Lower leg skin (tissue), 4 donors: ENCODE data around the gene CLDN14. TPM values are rescaled to one million over a fixed set of nuclear protein-coding genes. Genes with fewer than 3 reads are reported as not detected.

Experiments
- DNase-seq, 2 donors: peaks; one replicate each; pipeline ENCODE4 v3.0.0-alpha.2; 2019; ENCODE audit warnings: low spot score in 2 of 2
- H3K4me3 ChIP-seq: fragments of 200-600 bp; sonication (generic); 2 replicates; pipeline ENCODE4 v1.5.1; 2017; ENCODE audit warnings: mild to moderate bottlenecking, low read depth; ENCODE audit not compliant: poor library complexity, severe bottlenecking
- POLR2A ChIP-seq, 2 donors: fragments of 450-650 bp; IDR thresholded peaks; one replicate each; pipeline ENCODE4 v1.6.1; 2016 to 2017; ENCODE audit warnings: antibody characterized with exemption in 2 of 2, mild to moderate bottlenecking in 1 of 2, moderate library complexity in 1 of 2
- WGBS, 2 donors: methylation state at CpG; one replicate each; pipeline ENCODE4 v1.1.5; 2018; 5-methylcytosine and 5-hydroxymethylcytosine counted together
- intact Hi-C: fragments of 100-400 bp; cut with DNase I; formaldehyde crosslinking; loops from one replicate; pipeline ENCODE4 v1.15.0; 2023; ENCODE audit warnings: low total_unique reads
- total RNA-seq, 4 donors: library from RNA; depleted of rRNA; stranded (reverse); fragments of >200 nt; gene quantifications; one replicate each; pipeline ENCODE4 v1.1.0, GENCODE V29; 2016
- TF ChIP-seq, protein P1 (sequence below), 3 donors: fragments of 450-650 bp; IDR thresholded peaks; one replicate each; pipeline ENCODE4 v1.5.1; 2016; ENCODE audit warnings: antibody characterized with exemption in 3 of 3, mild to moderate bottlenecking in 3 of 3, moderate library complexity in 2 of 3

Gene CLDN14
- total RNA-seq, 4 donors from 2014 or later: 0.13 TPM; not detected in 3

DNA sequence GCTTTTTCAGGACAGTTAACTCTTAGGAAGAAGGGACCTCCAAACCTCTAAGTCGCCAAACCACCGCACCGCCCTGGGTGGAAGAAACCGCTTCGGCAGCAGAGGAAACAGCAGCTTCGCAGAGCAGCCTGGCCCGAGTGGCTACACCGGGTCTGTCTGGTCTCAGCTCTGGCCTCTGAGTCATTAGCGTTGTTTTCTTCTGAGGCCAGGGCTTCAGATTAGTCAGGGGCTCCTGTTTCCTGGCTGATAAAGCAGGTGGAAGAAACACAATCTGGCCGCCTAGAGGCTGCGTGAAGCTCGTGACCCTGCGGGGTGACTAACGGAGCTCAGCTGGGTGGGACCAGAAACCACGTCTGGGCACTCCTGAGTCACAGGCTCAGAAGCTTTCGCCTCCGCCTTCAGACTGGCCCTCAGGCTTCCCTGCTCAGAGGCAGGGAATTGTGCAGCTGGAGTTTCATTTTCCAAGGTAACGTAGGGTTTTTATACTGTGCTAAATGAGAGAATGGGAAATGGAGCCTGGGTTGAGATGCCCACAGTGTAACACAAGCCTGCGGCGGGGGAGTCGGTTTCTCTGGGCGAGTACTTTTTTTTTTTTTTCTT, 49.9 kb downstream of the CLDN14 start:
- TF ChIP-seq POLR2A (IDR thresholded peaks at IDR 0.05): no peak
- TF ChIP-seq, protein P1, sequence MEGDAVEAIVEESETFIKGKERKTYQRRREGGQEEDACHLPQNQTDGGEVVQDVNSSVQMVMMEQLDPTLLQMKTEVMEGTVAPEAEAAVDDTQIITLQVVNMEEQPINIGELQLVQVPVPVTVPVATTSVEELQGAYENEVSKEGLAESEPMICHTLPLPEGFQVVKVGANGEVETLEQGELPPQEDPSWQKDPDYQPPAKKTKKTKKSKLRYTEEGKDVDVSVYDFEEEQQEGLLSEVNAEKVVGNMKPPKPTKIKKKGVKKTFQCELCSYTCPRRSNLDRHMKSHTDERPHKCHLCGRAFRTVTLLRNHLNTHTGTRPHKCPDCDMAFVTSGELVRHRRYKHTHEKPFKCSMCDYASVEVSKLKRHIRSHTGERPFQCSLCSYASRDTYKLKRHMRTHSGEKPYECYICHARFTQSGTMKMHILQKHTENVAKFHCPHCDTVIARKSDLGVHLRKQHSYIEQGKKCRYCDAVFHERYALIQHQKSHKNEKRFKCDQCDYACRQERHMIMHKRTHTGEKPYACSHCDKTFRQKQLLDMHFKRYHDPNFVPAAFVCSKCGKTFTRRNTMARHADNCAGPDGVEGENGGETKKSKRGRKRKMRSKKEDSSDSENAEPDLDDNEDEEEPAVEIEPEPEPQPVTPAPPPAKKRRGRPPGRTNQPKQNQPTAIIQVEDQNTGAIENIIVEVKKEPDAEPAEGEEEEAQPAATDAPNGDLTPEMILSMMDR (IDR thresholded peaks at IDR 0.05): no peak
- peak; percentile 86 to 95 for DNase-seq
- intact Hi-C loops: no loop called here
- WGBS, 2 donors: 25 to 29% methylated on average over 22 of the region's 22 CpGs
- H3K4me3 ChIP-seq: no peak overlapping the region

DNA sequence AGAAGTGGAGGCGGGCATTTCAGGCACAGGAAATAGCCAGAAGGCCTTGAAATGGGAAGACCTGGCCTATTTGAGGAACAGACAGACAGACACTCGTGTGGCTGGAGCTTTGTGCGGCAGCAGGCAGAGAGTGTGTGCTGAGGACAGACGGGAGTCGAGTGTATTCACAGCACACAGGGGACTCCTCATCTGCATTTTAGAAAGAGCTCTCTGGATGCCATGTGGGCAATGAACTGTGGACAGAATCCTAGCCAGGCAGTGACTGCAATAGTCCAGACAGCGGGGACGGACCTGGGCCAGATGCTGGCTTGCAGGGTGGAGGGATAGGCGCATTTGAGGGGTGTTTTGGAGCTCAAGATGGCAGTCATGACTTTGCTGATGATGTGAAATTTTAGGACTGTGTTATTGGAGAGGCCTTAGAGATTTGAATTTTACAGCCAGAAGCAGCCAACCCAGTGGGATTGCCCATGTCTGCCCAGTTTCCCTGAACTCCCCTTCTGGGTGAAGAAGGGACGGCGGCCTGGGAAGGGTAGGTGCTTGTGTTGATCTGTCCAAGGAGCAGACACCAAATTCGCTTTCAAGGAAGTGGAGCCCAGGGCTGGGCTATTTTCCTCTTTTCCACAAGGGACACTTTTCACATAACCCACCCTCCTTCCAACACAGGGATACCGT, 51.0 kb downstream of the CLDN14 start:
- WGBS, 2 donors: 83 to 84% methylated on average over 12 of the region's 12 CpGs
- intact Hi-C loops: no loop called here
- no peak overlapping the region for H3K4me3 ChIP-seq
- DNase-seq: no peak
- TF ChIP-seq, protein P1 (IDR thresholded peaks at IDR 0.05): no peak
- TF ChIP-seq POLR2A (IDR thresholded peaks at IDR 0.05): no peak

DNA sequence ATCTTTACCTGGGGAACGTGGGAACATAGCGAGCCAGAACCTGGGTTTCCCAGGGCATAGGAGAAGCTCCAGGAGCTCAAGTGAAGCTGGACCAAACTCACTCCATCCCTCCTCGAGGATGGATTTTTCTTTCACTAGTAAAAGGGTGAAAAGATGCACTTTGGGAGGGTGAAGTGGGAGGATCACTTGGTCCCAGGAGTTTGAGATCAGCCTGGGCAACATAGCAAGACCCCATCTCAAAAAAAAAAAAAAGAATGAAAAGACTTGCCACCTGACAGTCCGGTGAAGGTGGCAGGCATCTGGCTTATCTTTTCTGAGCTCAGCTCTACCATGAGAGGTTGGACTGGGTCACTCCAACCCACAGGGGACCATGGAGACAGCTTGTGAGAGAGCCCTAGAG, 52.4 kb downstream of the CLDN14 start:
- DNase-seq: no peak
- TF ChIP-seq, protein P1 (IDR thresholded peaks at IDR 0.05): no peak
- TF ChIP-seq POLR2A (IDR thresholded peaks at IDR 0.05): no peak
- intact Hi-C loops: no loop called here
- WGBS, 2 donors: 81 to 82% methylated on average over 4 of the region's 4 CpGs
- H3K4me3 ChIP-seq: no peak overlapping the region

DNA sequence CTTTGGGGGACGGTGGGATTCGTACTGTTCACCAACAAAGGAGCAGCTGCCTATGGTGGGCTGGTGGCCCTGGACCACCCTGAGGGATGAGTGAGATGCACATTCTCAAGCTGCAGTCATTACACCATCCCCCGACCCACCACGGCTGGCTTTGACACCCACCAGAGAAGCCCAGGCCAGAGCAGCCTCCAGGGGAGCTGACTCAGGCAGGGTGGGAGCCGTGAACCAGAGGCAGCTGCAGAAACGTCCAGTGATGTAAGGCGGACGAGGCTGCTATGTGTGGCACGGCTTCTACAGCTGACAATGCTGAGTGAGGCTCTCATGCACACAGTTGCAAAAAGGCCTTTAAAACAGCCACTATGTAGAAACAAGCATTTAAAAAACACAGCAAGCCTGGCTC, 54.6 kb downstream of the CLDN14 start:
- H3K4me3 ChIP-seq: no peak overlapping the region
- intact Hi-C loops: no loop called here
- 77 to 89% methylated on average over 8 to 9 of the region's 9 CpGs for WGBS, 2 donors
- TF ChIP-seq POLR2A (IDR thresholded peaks at IDR 0.05): no peak
- TF ChIP-seq, protein P1 (IDR thresholded peaks at IDR 0.05): no peak
- DNase-seq: no peak

DNA sequence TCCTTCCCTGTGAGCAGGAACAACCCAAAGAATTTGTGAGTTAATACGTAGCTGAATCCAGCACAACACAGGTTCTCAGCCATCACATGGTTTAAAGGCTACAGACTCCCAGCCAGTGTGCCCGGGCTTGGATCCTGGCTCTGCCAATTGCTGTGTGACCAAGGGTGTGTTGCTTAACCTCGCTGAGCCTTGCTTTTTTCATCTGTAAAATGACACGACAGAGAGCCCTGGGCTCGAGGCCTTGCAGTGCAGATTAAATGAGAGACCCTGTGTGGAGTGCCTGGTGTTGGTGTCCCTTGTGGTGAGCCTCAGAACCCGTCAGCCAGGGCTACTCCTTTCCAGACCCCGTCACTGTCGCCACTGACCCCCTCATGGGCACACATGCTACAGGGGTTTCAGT, 55.3 kb downstream of the CLDN14 start:
- no peak for TF ChIP-seq POLR2A (IDR thresholded peaks at IDR 0.05)
- TF ChIP-seq, protein P1 (IDR thresholded peaks at IDR 0.05): no peak
- intact Hi-C loops: no loop called here
- WGBS, 2 donors: 89 to 94% methylated on average over 8 of the region's 8 CpGs
- no peak overlapping the region for H3K4me3 ChIP-seq
- DNase-seq: no peak
